Lower leg skin (tissue), 3 donors: Measurements from ENCODE around the gene LIX1L.

Experiments
- POLR2A ChIP-seq, 2 donors: fragments of 450-650 bp; IDR thresholded peaks; one replicate each; pipeline ENCODE4 v1.6.1; 2016 to 2017; ENCODE audit warnings: antibody characterized with exemption in 2 of 2, mild to moderate bottlenecking in 1 of 2, moderate library complexity in 1 of 2
- TF ChIP-seq, protein P1 (sequence below), 3 donors: fragments of 450-650 bp; IDR thresholded peaks; one replicate each; pipeline ENCODE4 v1.5.1; 2016; ENCODE audit warnings: antibody characterized with exemption in 3 of 3, mild to moderate bottlenecking in 3 of 3, moderate library complexity in 2 of 3

DNA sequence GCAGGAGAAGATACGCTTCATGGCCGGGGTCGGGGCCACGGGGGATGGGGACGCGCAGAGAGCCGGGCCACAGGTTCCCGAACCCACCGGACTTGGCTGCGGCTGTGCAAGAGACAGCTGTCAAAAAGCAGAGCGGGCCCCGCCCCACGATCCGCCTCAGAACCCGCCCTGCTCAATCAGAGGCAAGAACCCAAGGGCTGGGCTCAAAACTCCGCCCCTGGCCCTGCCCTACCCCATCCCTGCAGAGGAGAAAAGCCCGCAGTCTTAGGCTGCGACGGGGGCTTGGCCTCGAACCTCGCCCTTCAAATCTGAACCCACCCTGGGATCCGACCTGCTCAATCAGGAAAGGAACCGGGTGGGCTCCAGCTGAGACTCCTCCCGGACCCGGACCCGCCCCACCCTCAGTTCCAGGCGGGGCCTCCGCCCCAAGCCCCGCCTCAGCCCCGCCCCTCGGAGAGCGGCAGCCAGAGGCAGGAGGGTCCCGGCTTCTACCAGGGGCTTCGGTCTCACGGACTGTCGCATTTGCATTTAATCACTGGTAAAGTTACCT lies 72.0 kb downstream of the LIX1L start, which contains the start of gene ANKRD35:
- TF ChIP-seq POLR2A (IDR thresholded peaks at IDR 0.05): no peak
- TF ChIP-seq, protein P1, sequence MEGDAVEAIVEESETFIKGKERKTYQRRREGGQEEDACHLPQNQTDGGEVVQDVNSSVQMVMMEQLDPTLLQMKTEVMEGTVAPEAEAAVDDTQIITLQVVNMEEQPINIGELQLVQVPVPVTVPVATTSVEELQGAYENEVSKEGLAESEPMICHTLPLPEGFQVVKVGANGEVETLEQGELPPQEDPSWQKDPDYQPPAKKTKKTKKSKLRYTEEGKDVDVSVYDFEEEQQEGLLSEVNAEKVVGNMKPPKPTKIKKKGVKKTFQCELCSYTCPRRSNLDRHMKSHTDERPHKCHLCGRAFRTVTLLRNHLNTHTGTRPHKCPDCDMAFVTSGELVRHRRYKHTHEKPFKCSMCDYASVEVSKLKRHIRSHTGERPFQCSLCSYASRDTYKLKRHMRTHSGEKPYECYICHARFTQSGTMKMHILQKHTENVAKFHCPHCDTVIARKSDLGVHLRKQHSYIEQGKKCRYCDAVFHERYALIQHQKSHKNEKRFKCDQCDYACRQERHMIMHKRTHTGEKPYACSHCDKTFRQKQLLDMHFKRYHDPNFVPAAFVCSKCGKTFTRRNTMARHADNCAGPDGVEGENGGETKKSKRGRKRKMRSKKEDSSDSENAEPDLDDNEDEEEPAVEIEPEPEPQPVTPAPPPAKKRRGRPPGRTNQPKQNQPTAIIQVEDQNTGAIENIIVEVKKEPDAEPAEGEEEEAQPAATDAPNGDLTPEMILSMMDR (IDR thresholded peaks at IDR 0.05): no peak
